Forelimb muscle (tissue), 1 donor: ENCODE measurements around the gene CDK11B. TPM values are rescaled to one million over a fixed set of nuclear protein-coding genes. Genes with fewer than 3 reads are reported as not detected.

Source experiments
- DNase-seq: peaks from one replicate; pipeline ENCODE4 v3.0.0-alpha.2; 2013; ENCODE audit warnings: low read depth
- polyA plus RNA-seq: library from polyadenylated mRNA; unstranded; fragments of 120-200 nt; gene quantifications from one replicate; pipeline ENCODE4 v1.2.1, GENCODE V29; 2013; ENCODE audit not compliant: insufficient read length

CDK11B gene
- polyA plus RNA-seq, 1 donor, result 35.3 TPM

- DNase-seq, result no peak
These were observed 42.6 kb downstream of the CDK11B start for GRCh38 chr1:1616045-1616790.

DNA sequence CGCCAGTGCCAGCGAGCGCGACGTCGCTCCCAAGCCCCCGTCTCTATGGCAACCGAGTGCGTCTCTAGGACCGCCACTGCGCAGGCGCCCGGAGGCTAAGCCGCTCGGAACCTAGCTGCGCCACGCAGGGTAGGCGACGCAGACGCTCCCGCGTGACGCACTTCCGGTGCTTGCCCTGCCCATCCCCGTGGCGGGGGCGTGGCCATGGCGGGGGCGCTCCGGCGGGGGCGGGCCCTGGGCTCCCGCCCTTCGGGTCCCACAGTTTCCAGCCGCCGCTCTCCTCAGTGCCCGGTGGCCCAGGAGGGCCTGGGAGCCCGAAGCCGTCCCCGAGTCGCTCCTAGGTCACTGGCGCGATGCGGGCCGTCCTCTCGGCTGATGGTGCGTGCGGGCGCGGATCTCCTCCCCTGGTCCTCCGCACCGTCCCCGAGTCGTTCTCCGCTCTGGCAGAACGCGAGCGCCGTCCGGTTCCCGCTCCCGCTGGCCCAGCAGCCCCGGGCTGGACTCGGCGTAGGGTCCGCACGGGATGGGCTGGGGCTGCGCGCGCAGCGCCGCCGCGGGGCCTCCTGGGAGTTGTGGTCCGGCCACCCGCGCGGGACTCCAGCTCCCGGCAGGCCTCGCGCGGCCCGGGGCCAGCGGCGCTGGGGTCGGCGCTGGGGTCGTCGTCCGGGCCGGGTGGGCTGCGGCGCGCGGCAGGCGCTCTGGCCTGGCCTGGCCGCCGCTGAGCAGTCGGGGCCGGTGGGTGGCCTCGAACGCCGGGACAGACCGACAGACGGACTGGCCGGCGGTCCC, 43.4 kb downstream of the CDK11B start, which contains the start of gene MIB2:
Gene MIB2 (plus strand): TSS at position 245 of the 789 bp plus-strand sequence. CDS start 7,953 bp downstream, outside the sequence.
- peak; percentile 88 for DNase-seq

DNA sequence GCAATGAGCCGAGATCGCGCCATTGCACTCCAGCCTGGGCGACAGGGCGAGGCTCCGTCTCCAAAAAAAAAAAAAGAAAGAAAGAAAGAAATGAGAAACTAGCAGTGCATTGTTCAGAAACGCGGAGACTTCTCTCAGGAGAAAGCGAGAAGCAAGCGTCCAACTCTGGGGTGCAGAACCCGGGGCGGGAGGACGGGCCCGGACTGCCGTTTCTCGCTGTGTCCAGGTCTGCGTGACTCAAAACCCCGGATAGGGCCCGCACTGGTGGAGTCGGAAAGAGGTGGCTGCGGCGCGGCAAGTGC, 43.9 kb downstream of the CDK11B start:
- no peak for DNase-seq

DNA sequence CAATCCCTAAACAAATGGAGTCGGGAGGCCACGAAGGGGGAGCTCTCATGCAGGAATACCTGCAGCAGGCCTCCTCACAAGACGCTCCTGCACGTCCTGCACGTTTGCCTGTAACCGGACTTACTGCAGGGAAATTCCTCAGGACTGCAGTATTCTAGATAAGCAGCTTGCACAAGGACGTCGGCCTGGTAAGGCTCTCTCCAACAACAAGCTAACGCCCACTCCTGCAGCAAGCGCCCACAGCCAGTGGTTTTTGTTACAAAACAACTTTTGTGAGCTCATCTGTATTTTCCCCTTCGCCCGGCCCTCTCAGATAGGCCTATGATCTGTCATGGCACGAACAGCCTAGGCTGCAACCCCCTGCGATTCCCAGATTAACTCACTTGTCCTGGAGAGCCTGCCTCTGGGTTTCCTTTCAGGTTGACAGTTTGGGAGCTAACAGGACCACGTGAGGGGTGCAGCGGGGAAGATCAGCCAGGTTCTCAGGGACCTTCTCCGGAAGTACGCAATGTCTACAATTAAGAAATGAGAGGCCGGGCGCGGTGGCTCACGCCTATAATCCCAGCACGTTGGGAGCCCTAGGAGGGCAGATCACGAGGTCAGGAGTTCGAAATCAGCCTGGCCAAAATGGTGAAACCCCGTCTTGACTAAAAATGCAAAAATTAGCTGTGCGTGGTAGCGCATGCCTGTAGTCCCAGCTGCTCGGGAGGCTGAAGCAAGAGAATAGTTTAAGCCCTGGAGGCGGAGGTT, 44.4 kb downstream of the CDK11B start:
- no peak for DNase-seq

DNA sequence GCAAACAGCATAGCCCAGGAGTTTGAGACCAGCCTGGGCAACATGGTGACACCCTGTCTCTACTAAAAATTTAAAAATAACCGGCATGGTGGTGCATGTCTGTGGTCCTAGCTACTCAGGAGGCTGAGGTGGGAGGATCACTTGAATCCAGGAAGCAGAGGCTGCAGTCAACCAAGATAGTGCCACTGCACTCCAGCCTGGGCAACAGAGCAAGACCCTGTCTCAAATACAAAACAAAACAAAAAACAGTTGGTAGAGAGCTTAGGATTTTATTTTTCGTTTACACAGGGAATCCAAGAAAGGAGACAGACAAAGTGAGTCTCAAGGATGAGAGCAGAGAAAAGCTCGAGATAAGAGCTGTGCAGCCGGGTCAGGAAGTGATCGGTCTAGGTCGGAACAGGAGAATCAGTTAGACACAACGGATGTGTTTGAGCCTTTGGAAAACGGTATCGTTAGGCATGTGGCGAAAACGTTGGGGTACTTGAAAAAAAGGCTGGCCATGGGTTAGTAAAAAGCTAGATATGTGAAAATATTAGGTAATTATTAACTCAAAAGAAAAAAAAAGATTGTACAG, 45.2 kb downstream of the CDK11B start:
- no peak for DNase-seq

DNA sequence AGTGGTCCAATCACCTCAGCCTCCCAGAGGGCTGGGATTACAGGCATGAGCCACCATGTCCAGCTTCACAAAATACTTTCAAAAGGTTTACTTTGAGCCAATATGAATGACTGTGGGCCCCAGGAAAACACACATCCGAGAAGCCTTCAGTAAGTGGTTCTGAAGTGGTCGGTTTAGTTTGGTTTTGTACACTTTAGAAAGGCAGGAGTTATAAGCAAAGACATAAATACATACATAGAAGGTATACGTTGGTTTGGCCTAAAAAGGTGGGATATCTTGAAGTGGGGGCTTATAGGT, 46.8 kb downstream of the CDK11B start:
- no peak for DNase-seq

GRCh38 chr1:1610796-1611195, 48.0 kb downstream of the CDK11B start:
- no peak for DNase-seq

GRCh38 chr1:1609822-1610485, 48.9 kb downstream of the CDK11B start:
- no peak for DNase-seq

GRCh38 chr1:1606232-1606631, 52.6 kb downstream of the CDK11B start:
- DNase-seq, result no peak

DNA sequence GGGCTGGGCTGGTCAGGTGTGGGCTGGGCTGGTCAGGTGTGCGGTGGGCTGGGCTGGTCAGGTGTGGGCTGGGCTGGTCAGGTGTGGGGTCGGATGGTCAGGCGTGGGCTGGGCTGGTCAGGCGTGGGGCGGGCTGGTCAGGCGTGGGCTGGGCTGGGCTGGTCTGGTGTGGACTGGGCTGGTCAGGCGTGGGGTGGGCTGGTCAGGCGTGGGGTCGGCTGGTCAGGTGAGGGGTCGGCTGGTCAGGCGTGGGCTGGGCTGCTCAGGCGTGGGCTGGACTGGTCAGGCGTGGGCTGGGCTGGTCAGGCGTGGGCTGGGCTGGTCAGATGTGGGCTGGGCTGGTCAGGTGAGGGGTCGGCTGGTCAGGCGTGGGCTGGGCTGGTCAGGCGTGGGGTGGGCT, 53.1 kb downstream of the CDK11B start:
- DNase-seq, result no peak

DNA sequence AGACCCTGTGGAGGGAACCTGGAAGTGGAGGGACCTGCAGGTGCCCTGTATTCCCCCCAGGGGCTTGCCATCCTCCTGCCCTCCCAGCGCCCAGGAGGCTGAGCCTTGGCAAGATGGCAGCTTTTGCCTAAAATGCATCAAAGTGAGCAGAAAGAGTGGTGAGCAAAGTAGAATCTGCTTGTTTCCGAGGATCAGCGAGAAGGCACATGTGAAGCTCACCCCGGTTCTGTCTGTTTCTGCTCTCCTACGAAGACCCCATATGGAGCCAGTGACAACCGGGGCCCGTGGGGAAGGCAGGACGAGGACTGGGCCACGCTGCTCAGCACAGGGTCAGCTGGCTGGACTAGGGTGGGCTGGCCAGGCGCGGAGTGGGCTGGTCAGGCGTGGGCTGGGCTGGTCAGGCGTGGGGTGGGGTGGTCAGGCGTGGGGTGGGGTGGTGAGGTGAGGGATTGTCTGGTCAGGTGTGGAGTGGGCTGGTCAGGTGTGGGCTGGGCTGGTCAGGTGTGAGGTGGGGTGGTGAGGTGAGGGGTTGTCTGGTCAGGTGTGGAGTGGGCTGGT, 53.7 kb downstream of the CDK11B start:
- DNase-seq, result no peak

DNA sequence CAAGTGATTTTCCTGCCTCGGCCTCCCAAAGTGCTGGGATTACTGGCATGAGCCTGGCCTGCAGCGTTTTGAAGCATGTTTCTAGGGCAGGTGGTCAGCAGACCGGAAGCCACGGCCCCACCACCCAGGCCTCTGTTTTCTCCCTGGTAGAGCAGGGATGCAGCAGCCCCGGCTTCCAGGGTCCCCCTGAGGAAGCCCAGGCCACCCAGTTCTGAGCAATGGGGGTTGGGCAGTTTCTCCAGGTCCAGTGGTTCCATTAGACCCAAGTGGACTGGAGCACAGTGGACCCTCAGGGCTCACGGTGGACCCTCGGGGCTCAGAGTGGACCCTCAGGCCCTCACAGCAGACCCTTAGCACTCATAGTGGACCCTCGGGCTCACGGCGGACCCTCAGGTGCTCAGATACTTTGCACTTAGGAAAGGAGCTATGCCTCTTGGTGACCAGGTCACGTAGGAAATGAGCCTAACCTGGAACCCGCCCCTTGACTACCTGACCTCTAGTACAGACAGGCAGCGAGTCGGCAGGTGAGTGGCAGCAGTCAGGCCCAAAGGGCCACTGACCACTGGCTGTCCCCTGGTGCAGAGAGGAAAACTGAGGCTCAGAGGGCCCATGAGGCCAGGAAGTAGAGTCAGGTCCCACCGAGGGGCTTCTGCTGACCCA, 54.3 kb downstream of the CDK11B start:
- DNase-seq, result no peak

DNA sequence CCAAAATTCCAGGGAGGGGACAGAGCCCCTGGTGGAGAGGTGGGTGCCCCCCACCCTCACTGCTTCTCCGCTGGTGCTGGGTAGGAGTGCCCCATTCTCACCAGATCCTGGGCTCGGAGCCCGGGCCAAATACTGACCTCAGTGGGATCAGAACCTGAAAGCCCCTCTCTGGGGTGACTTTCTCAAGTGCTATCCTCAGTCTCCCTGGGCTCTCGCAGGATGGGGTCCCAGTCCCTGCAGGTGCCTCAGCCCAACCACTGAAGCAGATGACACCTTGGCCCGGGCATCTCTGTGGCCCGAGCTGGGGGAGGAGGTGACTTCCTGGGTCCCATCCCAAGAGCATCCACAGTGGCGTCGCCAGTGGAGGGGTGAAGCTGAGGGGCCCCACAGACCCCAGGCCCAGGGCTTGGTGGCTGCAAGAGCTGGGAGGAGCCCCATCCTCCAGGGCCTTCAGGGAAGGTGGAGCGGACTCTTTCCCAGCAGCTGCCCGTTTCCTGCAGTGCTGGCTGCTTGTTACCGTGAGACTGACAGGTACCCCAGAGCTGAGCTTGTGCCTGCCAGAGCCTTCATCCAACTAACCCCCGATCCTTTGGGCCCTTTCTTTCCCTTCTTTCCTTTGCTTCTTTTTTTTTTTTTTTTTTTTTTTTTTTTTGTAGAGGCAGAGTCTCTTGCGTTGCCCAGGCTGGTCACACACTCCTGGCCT, 55.0 kb downstream of the CDK11B start:
- no peak for DNase-seq

DNA sequence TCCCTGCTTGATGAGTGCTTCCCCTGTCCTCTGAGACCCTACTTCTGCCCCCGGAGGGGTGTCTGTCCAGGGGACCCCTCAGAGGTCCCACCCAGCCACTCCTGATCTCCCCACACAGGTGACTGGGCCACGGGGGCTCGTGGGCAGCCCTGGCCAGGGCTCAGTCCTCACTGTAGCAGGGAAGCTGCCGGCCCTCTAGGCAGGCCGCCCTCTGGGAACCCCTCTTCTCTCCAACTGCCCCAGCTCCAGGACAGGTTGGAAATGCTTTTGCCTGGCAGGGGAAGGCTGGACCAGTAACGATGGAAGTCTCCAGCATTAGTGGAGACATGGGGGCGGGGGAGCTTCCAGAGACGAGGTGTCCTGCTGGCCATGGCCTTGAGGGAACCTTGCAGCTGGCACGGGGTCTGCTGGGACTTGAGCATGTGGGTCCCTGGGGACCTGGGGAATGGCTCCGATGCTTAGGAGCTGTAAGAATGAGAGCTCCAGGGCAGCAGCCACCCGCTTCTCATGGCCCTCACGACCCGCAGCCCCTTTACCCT, 55.8 kb downstream of the CDK11B start:
- DNase-seq, result no peak

DNA sequence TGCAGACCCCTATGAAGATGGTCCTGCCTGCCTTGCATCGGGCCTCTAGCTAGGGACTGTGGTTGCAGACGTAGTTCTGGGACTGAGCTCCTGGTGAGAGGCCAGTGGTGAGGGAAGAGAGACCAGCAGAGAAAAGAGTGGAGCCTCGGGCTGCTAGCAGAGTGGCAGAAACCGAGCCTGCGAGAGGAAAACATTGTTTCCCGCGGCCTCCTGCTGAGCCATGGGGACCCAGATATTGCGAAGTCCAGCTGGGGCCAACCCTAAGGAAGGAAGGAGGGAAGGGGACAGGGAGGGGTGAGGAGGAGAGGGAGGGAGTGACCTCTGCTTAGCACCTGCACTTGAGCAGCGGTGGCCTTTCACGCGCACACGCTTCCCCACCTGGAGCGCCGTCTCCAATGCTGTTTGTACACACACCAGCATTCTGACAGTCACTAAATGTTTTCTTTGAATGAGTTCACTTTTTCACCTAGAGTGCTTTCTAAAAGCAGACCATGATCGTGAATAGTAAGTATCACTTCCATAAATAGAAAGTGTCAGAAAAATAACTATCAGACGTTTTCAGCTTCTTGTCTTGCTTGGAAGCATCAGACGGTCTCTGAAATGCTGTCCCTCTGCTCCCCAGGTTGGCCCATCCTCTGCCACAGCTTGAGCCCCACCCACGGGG, 56.4 kb downstream of the CDK11B start:
- DNase-seq, result no peak

GRCh38 chr1:1601564-1602303, 57.1 kb downstream of the CDK11B start:
- DNase-seq, result no peak

GRCh38 chr1:1600861-1601563, 57.8 kb downstream of the CDK11B start:
- DNase-seq, result no peak
